ENCODE data around the gene PPP1R15A.
"Not testable (repeated sequence)": the region's sequence is repeated elsewhere in the genome, so short reads cannot be mapped to it uniquely, and the experiment has no call there.

PPP1R15A gene

DNA sequence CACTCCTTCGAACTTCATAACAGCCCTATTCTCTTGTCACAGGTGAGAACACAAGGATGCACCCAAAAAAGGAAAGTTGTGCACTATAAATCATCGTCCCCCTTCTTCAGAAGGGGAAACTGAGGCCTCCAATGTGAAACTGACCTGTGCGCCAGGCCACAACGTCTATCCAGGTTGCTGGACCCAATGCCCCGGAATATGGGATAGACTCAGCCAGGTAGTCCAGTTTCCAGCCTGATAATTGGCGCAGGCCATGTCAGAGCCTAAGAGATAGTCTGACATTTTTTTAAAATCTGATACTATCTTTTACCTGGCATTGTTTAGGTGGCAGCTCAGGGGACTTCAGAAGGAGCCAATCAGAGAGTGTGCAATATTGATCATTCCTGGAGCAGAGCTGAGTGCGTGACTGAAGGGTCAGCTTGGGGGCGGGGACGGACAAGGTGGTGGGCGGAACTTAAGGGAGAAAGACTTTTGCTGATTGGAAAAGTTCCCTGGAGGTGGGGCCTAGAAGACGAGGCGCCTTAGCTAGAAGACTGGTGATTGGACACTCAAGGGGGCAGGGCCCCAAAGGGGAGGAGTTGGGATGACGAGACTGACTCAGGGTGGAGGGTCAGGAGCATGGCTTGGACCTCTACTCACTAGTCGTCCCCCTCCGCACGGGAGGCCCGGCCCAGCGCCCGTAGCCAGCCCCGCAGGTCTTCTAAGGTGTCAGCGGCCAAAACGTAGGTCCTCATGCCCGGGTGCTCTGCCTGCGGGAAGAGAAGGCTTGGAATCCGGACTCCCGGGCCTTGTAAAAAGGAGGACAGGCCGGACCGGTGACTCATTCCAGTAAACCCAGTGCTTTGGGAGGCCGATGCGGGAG, 12.3 kb upstream of the PPP1R15A start:
- DNase-seq: no peak

DNA sequence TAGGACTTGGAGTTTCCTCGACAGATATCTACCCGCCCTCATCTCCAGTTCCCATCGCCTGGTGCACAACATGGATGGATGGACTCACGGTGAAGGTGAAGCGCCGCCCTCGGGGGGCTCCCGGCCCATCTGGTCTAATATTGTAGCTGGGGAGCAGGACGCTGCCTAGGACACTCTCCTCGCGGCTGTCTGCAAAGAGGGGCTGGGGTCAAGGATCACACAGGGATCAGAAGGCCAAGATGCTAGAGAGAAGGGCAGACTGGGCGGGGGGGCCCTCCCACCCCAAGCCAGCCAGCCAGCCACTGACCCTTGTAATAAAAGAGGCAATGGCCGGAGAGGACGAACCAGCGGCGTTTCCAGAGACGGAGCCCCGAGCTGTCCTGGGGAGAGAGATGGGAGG, 10.9 kb upstream of the PPP1R15A start:
- DNase-seq: no peak

DNA sequence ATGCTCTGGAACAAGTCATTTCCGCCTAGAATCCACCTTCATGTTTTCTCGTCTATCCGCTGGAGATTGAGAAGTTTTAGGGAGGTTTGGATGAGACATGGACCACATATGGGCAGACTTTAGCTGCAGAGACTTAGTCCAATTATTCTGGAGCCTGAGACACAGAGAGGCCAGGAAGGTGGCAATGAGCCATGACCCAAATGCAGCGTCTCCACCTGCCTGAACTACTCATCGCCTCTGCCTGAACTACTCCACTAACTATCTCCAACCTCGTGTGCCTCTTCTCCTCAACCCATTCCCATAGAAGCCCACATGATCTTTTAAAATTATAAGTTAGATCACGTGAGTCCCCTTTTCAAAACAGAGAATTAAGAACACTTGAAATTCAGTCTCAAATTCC, 9.4 kb upstream of the PPP1R15A start:
- no peak for DNase-seq

DNA sequence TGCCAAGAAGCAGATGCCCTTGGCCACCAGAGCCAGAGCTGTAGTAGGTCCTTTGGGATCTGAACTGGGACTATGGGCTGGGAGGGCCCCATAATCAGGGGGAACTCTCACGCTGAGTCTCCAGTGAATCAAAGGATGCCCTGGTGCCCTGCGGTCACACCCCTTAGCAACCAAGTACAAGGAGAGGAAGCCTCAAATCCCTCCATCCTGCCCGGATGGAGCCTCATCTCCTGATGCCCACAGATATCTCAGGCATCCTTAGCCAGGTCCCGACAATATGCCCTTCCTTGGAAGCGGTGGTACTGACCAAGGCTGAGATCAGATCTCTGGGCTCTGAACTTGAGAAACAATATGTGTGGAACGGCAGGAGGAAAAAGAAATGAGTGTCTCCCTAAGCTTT, 5.5 kb upstream of the PPP1R15A start:
- no peak for DNase-seq

DNA sequence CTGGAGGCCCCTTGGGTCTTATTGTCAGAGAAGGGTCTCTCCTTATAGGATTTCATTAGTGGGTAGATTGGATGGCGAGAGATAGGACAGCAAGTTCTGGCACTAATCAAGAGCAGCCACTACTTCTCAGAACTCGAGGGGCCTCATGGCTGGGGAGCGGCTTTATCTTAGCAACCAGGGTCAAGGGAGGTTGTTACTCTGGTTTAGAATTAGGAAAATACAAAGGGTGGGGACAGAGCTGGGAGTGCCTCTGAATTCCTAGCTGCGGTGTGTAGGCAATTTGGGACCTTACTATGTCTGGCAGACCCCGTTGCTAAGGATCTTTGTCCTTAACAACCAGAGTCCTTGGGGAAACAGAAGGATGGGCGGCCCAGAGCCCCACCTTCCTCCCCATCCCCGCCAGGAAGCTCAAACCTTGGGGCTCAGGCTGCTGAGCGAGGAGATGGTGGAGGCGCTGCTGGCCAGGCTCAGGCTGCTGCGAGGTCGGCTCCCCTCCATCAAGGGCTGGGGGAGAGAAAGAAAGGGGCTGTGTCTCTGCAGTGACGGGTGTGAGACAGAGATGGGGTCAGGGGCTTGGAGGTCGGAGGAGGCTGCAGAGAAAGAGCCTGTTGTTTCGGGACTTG, 5.0 kb upstream of the PPP1R15A start:
- DNase-seq: no peak

DNA sequence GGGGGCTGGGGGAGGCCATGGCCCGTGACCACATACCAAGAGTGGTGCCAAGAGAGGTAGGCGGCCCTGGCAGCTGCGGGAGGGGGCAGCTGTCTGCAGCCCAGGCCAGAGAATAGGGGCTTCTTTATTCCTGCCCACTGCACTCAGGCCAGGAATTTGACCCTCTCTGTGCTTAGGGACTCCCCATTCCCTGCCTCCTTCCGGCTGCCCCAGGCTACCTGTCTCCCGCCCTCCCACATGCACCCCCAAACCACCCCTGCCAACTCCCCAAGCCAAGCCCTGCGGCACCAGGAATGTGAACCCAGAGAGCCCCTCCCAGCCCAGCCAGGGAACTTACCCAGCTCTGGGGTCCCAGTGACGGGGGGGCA, 4.5 kb upstream of the PPP1R15A start:
- no peak for DNase-seq

DNA sequence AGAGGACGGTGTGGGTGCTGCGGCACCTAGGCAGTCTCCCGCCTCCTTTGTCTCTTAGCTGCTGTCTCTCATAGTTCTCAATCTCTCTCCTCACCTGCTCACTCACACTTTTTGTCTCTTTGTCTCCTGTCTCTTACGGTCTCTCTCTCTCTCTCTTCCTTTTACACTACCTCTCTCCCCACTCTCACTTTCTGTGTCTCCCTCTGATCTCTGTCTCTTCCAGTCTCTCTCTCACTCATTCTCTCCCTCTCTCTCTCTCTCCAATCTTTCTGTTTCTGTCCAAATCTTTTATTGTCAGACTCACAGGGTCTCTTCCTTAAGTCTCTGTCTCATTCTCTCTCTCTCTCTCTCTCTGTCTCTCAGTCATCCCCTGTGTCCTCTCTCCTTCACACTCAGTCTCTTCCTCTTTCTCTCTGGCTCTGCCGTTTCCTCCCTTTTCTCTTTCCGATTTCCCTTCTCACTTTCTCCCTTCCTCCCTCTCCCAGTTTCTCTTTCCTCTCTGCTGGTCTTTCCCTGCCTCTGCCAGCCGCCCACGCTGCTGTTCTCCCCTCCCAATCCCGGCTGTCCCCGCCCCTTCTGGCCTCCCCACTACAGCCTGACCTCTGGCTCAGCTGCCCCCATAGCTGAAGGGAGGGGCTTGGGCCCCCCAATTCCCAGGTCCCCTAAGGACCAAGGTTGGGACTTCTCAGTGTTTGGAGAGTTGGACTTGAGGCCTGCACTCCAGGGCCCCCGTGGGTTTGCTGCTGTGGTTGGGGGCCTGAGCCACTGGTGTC, 3.9 kb upstream of the PPP1R15A start, which contains the start of gene PLEKHA4:
TSS of gene PLEKHA4 (minus strand) at position 504 of the 773 bp plus-strand sequence. CDS start 997 bp downstream, outside the sequence.
- DNase-seq: no peak

DNA sequence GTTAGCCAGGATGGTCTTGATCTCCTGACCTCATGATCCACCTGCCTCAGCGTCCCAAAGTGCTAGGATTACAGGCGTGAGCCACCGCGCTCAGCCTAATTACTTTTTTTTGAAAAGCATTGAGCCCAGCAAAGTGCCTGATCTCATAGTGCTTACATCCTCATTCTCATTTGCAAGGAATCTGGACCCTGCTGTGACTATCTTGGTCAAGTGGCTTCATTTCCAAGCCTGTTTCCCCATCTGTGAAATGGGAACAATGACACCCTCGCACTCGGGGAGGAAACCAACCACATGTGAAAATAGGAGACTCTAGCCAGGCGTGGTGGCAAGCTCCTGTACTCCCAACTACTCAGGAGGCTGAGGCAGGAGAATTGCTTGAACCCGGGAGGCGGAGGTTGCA, 2.2 kb upstream of the PPP1R15A start:
- no peak for DNase-seq

DNA sequence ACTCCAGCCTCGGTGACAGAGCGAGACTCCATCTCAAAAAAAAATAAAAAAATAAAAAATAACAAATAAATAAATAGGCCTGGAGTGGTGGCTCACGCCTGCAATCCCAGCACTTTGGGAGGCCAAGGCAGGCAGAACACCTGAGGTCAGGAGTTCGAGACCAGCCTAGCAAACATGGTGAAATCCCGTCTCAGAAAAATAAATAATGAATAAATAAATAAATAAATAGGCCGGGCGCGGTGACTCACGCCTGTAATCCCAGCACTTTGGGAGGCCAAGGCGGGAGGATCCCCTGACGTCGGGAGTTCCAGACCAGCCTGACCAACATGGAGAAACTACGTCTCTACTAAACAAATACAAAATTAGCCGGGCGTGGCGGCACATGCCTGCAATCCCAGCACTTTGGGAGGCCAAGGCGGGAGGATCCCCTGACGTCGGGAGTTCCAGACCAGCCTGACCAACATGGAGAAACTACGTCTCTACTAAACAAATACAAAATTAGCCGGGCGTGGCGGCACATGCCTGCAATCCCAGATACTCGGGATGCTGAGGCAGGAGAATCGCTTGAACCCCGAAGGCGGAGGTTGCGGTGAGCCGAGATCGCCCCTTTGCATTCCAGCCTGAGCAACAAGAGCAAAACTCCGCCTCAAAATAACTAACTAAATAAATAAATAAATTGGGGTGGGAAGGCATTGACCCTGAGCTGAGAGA, 595 bp upstream of the PPP1R15A start:
- not testable (repeated sequence) for DNase-seq

DNA sequence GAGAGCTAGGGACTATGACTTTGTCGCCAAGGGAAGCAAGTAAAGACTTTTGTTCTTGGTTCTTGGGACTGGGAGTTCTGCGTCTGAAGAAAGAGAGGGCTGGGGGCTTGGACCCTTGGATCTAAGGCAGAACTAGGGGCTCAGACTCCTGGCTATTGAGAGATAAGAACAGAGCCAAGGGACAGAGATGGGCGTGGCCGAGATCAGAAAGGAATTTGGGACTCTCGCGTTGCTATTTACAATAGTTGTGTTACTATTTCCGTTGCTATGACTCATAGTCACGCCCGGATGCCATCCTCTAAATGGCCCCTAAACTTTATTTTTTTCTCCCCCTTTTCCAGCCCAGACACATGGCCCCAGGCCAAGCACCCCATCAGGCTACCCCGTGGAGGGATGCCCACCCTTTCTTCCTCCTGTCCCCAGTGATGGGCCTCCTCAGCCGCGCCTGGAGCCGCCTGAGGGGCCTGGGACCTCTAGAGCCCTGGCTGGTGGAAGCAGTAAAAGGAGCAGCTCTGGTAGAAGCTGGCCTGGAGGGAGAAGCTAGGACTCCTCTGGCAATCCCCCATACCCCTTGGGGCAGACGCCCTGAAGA, 759 bp downstream of the PPP1R15A start:
- no peak for DNase-seq

DNA sequence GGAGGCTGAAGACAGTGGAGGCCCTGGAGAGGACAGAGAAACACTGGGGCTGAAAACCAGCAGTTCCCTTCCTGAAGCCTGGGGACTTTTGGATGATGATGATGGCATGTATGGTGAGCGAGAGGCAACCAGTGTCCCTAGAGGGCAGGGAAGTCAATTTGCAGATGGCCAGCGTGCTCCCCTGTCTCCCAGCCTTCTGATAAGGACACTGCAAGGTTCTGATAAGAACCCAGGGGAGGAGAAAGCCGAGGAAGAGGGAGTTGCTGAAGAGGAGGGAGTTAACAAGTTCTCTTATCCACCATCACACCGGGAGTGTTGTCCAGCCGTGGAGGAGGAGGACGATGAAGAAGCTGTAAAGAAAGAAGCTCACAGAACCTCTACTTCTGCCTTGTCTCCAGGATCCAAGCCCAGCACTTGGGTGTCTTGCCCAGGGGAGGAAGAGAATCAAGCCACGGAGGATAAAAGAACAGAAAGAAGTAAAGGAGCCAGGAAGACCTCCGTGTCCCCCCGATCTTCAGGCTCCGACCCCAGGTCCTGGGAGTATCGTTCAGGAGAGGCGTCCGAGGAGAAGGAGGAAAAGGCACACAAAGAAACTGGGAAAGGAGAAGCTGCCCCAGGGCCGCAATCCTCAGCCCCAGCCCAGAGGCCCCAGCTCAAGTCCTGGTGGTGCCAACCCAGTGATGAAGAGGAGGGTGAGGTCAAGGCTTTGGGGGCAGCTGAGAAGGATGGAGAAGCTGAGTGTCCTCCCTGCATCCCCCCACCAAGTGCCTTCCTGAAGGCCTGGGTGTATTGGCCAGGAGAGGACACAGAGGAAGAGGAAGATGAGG, 1.5 kb downstream of the PPP1R15A start:
- DNase-seq: no peak

DNA sequence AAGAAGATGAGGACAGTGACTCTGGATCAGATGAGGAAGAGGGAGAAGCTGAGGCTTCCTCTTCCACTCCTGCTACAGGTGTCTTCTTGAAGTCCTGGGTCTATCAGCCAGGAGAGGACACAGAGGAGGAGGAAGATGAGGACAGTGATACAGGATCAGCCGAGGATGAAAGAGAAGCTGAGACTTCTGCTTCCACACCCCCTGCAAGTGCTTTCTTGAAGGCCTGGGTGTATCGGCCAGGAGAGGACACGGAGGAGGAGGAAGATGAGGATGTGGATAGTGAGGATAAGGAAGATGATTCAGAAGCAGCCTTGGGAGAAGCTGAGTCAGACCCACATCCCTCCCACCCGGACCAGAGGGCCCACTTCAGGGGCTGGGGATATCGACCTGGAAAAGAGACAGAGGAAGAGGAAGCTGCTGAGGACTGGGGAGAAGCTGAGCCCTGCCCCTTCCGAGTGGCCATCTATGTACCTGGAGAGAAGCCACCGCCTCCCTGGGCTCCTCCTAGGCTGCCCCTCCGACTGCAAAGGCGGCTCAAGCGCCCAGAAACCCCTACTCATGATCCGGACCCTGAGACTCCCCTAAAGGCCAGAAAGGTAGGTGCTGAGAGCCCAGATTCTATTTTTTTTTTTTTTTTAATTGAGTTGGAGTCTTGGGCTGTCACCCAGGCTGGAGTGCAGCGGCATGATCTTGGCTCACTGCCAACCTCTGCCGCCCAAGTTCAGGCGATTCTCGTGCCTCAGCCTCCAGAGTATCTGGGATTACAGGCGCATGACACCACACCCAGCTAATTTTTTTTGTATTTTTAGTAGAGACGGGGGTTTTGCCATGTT, 2.3 kb downstream of the PPP1R15A start:
- DNase-seq: no peak

DNA sequence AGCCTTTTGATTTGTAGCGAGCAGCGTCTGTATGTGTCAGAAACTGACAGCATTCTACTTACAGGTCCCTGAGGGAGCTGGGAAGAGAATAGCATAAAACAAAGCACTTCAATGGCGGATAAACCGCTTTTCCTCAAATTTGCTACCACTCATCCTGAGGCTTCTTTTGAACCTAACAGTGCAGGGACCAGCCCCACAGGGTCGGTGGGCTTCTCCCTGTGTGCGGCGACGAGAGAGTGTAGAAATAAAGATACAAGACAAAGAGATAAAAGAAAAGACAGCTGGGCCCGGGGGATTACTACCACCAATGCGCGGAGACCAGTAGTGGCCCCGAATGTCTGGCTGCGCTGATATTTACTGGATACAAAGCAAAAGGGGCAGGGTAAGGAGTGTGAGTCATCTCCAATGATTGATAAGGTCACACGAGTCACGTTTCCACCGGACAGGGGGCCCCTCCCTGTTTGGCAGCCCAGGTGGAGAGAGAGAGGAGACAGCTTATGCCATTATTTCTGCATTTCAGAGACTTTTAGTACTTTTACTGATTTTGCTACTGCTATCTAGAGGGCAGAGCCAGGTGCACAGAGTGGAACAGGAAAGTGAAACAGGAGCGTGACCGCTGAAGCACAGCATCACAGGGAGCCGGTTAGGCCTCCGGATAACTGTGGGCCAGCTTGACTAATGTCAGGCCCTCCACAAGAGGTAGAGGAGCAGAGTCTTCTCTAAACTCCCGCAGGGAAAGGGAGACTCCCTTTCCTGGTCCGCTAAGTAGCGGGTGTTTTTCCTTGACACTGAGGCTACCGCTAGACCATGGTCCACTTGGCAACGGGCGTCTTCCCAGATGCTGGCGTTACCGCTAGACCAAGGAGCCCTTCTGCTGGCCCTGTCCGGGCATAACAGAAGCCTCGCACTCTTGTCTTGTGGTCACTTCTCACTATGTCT, 4.1 kb downstream of the PPP1R15A start:
- DNase-seq: peak in 1 of 2 experiments; percentile 33

DNA sequence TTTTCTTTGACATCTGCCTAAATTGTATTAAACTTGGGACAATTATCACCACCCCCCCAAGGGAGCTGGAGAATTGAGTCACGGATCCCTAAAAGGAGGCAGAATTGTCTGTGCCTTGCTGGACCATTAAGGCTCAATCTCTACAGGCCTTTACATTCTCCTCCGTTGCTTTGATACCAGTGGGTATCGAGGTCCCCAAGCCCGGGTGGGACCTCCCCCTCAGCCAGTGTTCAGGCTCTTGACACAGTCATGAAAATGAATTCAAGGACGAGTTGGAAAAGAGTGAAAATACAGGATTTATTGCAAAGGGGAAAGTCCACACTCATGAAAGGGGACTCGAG, 5.6 kb downstream of the PPP1R15A start:
- no peak for DNase-seq

DNA sequence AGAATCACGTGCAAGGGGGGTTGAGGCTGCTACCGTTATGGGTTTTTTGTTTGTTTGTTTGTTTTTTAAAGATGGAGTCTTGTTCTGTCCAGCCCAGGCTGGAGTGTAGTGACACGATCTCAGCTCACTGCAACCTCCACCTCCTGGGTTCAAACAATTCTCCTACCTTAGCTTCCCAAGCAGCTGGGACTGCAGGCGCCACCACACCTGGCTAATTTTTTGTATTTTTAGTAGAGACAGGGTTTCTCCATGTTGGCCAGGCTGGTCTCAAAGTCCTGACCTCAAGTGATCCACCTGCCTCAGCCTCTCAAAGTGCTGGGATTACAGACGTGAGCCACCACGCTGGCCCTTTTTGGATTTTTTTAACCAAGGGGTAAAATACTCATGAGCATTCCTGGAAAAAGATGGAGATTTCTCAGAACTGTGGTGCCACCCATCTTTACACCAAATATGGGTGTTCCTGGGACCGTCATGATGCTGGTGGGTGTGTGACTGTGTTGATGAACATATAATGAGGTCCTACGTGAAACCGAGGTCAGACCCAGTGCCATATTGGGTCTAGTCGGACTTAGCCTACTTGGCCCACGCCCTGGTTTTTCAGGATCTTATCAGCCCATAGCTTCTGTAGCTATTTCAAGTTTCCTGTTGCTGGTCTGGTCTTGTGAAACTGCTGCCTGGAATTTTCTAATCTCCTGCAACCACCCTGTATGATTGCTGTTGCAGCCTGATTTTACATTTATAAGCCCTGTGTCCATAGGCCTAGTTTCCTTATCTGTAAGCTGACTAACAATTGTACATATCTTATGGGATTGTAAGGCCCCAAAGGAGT, 6.2 kb downstream of the PPP1R15A start:
- DNase-seq: no peak

DNA sequence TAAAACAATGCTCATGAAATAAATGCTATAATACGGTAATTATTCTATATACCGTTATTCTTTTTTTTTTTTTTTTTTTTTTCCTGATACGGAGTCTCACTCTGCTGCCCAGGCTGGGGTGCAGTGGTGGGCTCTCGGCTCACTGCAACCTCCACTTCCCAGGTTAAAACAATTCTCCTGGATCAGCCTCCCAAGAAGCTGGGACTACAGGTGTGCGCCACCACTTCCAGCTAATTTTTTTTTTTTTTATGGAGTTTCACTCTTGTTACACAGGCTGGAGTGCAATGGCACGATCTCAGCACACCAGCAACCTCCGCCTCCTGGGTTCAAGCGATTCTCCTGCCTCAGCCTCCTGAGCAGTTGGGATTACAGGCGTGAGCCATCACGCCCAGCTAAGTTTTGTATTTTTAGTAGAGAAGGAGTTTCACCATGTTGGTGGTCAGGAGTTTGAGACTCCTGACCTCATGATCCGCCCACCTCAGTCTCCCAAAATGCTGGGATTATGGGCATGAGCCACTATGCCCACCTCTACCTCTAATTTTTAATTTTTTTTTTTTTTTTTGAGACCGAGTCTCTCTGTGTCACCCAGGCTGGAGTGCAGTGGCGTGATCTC, 6.9 kb downstream of the PPP1R15A start:
- DNase-seq: no peak

DNA sequence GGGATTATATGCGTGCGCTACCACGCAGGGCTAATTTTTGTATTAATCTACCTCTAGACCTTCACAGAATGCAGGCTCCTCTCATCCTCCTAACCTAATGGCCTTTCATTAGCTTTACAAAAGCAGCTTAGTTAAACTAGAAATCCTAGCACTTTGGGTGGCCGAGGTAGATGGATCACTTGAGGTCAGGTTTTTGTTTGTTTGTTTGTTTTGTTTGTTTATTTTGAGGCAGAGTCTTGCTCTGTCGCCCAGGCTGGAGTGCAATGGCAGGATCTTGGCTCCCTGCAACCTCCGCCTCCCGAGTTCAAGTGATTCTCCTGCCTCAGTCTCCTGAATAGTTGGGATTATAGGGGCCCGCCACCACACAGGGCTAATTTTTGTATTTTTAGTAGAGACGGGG, 7.5 kb downstream of the PPP1R15A start:
- DNase-seq: not testable (repeated sequence)
